Astrocyte of the spinal cord (primary cell): Measurements from ENCODE around the gene NPY4R.
"Not testable (repeated sequence)": the region's sequence is repeated elsewhere in the genome, so short reads cannot be mapped to it uniquely, and the experiment has no call there.

ENCODE experiments used
- DNase-seq: peaks from one replicate; pipeline ENCODE4 v3.0.0; 2011; ENCODE audit warnings: low read depth, low spot score
- H3K4me3 ChIP-seq: 2 replicates; pipeline ENCODE4 v1.5.1; 2011; ENCODE audit warnings: low read depth, mild to moderate bottlenecking, low read length, moderate library complexity
- CTCF ChIP-seq: IDR thresholded peaks from 2 replicates; pipeline ENCODE4 v1.5.1; 2012; ENCODE audit warnings: low read depth, mild to moderate bottlenecking, low read length, inconsistent platforms
- in situ Hi-C: cut with HindIII; loops from 2 replicates; pipeline ENCODE4 v1.10.0; 2017; ENCODE audit warnings: low sequenced_read_pairs

Gene NPY4R, protein sequence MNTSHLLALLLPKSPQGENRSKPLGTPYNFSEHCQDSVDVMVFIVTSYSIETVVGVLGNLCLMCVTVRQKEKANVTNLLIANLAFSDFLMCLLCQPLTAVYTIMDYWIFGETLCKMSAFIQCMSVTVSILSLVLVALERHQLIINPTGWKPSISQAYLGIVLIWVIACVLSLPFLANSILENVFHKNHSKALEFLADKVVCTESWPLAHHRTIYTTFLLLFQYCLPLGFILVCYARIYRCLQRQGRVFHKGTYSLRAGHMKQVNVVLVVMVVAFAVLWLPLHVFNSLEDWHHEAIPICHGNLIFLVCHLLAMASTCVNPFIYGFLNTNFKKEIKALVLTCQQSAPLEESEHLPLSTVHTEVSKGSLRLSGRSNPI

GRCh38 chr10:46465765-46466164 is at the start of gene NPY4R:
Gene NPY4R, minus strand, starts transcription at chr10:46465958. Its CDS starts 3,323 bp downstream, at chr10:46462635.
- DNase-seq, in situ Hi-C loops, H3K4me3 ChIP-seq: not testable (repeated sequence)

DNA sequence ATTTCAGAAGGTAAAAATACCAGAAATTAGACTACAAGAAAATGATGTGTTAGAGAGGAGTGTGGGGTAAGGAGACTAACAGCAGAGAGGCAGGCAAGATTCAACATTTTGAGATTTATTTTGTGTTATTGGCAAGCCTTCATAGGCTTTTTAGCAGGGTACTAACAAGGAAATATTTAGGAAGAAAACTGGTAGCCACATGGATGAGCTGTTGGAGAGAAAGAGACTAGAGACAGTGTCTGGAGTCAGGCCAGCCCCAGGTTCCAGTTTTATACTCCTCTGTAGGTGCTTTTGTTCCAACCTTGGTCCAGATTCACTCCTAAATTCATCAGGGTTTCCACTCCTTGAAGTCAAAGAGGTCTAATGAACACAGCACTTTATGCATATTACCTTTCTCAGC is 49.6 kb upstream of the NPY4R start:
- no peak for DNase-seq
- H3K4me3 ChIP-seq = no peak overlapping the region
- in situ Hi-C loops = no loop called here
- TF ChIP-seq CTCF = no peak

GRCh38 chr10:46514899-46515298 is 49.1 kb upstream of the NPY4R start:
- in situ Hi-C loops = no loop called here
- no peak for DNase-seq
- TF ChIP-seq CTCF = no peak
- no peak overlapping the region for H3K4me3 ChIP-seq

DNA sequence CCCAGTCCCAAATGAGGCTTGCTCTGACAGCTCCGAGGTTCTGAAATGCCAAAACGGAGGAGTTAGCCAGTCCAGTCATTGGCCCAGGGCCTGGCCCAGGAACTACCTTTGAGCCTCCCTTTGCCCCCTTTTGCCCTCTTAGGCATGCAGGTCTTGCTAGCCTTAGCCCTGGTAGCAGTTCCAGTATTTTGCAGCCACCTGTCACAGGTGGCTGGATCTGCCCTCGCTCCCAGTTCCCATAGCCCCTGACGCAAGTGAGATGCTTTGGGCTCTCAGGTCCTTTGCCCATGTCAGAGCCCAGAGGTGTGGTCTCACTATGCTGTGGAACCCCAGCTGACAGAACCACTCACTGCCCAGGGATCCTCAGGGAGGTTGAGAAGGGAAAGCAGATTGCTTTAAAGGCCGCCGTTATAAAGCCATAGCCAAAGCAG is 48.7 kb upstream of the NPY4R start:
- no peak for DNase-seq
- H3K4me3 ChIP-seq = no peak overlapping the region
- TF ChIP-seq CTCF = no peak
- in situ Hi-C loops = no loop called here

- in situ Hi-C loops, H3K4me3 ChIP-seq, DNase-seq: not testable (repeated sequence)
Observed at GRCh38 chr10:46513333-46513732, 47.6 kb upstream of the NPY4R start.

- in situ Hi-C loops, H3K4me3 ChIP-seq, DNase-seq: not testable (repeated sequence)
Observed at GRCh38 chr10:46512725-46513124, 47.0 kb upstream of the NPY4R start.

GRCh38 chr10:46512002-46512401 is 46.2 kb upstream of the NPY4R start:
- H3K4me3 ChIP-seq, DNase-seq, in situ Hi-C loops: not testable (repeated sequence)

DNA sequence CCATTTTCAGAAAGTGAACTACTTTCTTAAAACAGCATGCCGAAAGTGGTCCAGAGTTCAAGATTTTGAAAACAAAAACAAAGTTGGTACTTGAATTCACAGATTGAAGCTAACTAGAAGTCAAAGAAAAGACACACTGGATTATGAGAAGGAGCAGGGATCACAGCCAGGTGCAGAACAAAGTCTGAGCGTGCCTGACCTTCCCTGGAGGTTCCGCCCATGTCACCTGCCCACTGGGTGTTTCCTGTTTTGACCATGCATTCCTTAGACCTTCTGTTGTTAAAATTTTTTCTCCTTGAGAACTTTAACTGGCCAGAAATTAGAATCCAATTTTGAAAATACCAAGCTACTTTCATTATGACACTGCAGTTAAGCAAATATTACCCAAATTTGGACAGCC is 34.2 kb upstream of the NPY4R start:
- H3K4me3 ChIP-seq, in situ Hi-C loops, DNase-seq: not testable (repeated sequence)

DNA sequence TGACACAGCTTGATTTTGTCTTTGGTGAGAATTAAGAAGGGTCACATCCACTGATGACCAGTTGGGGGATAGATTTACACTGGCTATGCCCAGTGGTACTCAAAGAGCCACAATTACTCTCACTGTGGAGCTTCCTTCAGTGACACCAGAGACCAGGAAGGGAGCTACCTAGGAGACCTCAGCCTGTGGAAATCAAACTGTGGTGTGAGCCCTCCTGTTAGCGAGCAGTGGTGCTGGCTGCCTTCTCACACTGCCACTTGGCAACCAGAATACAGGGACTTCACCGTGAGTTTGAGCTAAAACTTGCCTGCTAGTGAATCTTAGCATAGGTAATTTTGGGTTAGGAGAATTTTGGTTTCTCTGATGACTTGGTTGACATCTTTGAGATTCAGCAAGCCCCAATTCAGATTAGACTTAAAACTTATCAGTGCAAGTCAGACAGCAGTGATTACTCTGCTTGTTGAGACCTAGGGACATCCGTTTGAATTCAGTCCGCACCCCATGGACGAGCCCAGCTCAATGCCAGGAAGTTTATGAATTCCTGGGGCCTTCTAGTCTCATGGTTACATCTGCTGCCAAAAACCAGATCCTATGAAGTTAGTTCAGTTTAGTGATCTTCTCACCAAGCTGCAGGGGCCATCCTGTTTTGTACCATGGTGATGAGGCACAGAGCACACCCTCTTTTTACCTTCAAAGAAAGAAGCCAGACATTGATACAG is 33.4 kb upstream of the NPY4R start:
- H3K4me3 ChIP-seq, in situ Hi-C loops, DNase-seq: not testable (repeated sequence)

DNA sequence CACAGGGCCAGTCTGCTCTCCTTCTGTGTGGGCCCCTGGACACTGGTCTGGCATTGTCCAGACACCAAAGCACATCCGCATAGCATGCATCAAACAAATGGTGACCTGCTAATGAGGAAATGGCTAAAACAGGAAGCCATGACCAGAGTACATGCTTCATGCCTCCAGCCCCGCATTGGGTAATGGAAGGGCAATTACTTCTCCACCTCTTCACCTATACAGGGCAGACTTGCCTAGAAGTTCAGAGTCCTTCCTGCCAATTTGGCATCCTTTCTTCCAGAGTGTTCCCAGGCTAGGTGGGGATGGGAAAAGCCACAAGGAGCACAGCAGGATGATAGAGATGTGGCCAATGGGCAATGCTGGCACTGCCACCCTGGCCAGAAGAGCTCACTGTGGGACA is 32.1 kb upstream of the NPY4R start:
- in situ Hi-C loops, DNase-seq: not testable (repeated sequence)

DNA sequence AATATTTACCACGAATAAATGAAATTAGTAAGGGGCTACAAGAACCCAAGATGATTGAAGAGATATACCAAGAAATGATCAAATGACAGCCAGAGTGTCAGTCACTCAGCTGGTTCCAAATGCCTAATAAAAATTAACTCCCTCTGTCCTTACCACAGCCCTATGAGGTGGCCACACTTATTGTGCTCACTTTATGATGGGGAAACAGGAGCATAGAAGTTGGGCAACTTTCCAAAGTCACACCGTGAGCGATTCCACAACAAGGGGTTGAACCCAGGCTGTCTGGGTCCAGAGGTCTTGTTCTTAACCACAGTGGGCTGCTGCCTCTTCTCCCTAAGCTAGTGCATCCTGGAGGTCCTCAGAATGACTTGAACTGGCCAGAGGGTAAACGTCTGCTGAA is 31.6 kb upstream of the NPY4R start:
- H3K4me3 ChIP-seq, in situ Hi-C loops: not testable (repeated sequence)

More for the DNA sequence above, 32.1 kb upstream of the NPY4R start:
- not testable (repeated sequence) for H3K4me3 ChIP-seq

GRCh38 chr10:46491364-46492114 is 25.8 kb upstream of the NPY4R start:
- DNase-seq, in situ Hi-C loops, H3K4me3 ChIP-seq: not testable (repeated sequence)

More for the DNA sequence above, 31.6 kb upstream of the NPY4R start:
- not testable (repeated sequence) for DNase-seq

DNA sequence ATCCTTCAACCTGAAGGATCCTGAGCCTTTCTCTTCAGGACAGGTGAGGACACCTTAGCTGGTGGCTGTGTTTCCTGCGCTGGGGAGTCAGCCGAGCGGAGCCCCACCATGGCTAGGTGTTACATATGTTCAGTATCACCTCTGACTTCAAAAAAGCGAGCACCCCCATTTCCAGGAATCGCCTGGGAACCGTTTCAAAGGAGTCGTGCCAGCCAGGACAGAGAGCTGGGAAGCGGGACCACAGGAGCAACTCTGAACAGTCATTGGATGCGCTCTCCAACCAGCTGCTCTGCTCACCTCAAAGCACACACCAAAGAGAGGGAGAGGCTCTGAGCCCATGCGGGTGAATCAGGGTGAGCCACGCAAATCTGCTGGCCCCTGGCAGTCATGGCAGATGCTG is 24.5 kb upstream of the NPY4R start:
- in situ Hi-C loops, H3K4me3 ChIP-seq, DNase-seq: not testable (repeated sequence)
